ENCODE data around the gene MXRA8.
A peak's percentile ranks its signal among the peaks of the same experiment; 100 is the strongest.

MXRA8 gene

DNA sequence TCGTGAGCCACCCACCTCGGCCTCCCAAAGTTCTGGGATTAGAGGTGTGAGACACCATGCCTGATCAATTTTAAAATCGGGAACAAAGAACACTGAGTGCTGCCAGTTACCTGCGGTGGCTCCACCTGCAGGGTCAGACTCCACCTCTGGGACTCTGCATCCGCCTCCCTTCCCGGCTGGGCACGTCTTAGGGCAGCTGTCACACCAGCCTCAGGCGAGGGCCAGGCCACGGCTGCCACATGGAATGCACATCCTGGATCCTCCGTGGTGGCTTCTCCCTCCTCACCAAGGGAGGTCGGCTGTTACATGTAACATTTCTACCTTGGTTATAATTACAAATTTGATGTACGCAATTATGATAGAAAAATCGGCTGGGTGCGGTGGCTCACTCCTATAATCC, 5.9 kb upstream of the MXRA8 start:
- TF ChIP-seq, protein P1, sequence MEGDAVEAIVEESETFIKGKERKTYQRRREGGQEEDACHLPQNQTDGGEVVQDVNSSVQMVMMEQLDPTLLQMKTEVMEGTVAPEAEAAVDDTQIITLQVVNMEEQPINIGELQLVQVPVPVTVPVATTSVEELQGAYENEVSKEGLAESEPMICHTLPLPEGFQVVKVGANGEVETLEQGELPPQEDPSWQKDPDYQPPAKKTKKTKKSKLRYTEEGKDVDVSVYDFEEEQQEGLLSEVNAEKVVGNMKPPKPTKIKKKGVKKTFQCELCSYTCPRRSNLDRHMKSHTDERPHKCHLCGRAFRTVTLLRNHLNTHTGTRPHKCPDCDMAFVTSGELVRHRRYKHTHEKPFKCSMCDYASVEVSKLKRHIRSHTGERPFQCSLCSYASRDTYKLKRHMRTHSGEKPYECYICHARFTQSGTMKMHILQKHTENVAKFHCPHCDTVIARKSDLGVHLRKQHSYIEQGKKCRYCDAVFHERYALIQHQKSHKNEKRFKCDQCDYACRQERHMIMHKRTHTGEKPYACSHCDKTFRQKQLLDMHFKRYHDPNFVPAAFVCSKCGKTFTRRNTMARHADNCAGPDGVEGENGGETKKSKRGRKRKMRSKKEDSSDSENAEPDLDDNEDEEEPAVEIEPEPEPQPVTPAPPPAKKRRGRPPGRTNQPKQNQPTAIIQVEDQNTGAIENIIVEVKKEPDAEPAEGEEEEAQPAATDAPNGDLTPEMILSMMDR (IDR thresholded peaks at IDR 0.05; ENCODE audit: low read depth, low read length, missing control alignments): no peak
- DNase-seq (ENCODE audit: extremely low read depth, low read depth): no peak
- H3K4me3 ChIP-seq (replicated peaks; ENCODE audit: low read depth, low read length): no peak overlapping the region

- DNase-seq (ENCODE audit: extremely low read depth, low read depth): no peak
- no peak overlapping the region for H3K4me3 ChIP-seq (replicated peaks; ENCODE audit: low read depth, low read length)
- TF ChIP-seq, protein P1 (IDR thresholded peaks at IDR 0.05; ENCODE audit: low read depth, low read length, missing control alignments): peak; percentile 15
Observed at GRCh38 chr1:1361982-1362423, 3.6 kb upstream of the MXRA8 start.

DNA sequence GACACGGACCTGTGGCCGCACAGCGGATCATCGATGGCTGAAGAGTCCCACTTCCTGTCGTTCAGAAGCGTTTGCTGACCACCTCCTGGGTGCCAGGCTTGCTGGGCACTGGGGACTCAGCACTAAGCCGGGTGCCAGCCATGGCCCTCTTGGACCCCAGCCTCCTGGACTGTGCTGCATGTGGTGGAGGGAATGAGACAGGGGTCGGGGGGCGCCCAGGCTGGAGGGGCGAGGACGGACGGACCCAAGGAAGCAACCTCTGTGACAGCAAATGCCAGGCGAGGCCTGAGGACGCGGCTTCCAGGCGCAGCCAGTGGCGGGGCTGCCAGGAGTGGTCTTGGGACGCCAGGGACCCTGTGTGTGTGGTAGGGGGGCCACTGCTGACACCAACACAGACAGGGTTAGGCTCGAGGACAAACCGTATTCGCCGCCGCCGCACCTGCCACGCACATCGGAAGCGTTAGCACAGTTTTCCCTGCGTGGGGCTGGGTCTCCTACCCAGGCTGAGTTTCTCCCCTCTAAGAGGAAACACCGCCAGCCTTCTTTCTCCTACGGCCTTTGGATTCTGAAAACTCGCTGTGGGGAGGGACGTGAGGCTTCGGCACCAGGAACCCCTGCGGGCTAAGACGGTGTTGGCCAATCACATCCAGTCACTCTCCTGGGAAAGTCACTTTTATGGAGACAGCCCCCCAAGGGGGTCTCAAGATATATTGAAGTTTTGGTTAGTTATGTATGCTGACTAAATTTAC, 3.1 kb upstream of the MXRA8 start:
- TF ChIP-seq, protein P1 (IDR thresholded peaks at IDR 0.05; ENCODE audit: low read depth, low read length, missing control alignments): no peak
- H3K4me3 ChIP-seq (replicated peaks; ENCODE audit: low read depth, low read length): no peak overlapping the region
- DNase-seq (ENCODE audit: extremely low read depth, low read depth): no peak

DNA sequence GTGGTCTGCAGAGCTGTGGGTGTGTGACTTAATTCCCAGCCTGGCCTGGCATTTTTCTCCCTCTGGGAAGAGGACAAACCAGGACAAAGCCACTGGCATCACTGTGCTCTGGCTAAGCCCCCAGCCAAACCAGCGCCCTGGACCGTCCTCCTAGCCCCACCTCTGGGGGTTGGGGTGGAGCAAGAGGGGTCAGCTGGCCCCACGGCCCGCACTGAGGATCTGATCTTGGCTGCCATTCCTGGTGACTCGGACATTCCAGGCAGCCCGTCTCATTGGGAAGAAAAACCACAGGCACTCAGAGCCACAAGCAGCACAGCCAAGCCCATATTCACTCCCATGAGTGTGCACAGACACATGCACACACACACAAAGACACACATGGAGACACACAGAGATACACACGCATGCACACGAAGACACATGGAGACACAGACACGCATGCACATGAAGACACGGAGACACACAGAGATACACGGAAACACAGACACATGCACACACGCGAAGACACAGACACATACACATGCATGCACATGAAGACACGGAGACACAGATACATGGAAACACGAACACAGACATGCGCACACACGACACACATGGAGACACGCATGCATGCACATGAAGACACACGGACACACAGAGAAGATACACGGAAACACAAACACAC, 2.3 kb upstream of the MXRA8 start:
- DNase-seq (ENCODE audit: extremely low read depth, low read depth): peak; percentile 79
- TF ChIP-seq, protein P1 (IDR thresholded peaks at IDR 0.05; ENCODE audit: low read depth, low read length, missing control alignments): no peak
- peak overlapping the region; percentile 77; the same call in 1 of the 2 replicates for H3K4me3 ChIP-seq (replicated peaks; ENCODE audit: low read depth, low read length)

- peak overlapping the region; percentile 77 for H3K4me3 ChIP-seq (replicated peaks; ENCODE audit: low read depth, low read length)
- no peak for DNase-seq (ENCODE audit: extremely low read depth, low read depth)
Observed at GRCh38 chr1:1359664-1360468, 1.5 kb upstream of the MXRA8 start.

GRCh38 chr1:1359308-1359663, 931 bp upstream of the MXRA8 start:
- TF ChIP-seq, protein P1 (IDR thresholded peaks at IDR 0.05; ENCODE audit: low read depth, low read length, missing control alignments): no peak
- DNase-seq (ENCODE audit: extremely low read depth, low read depth): no peak
- H3K4me3 ChIP-seq (replicated peaks; ENCODE audit: low read depth, low read length): peak overlapping the region; percentile 77

More at GRCh38 chr1:1359664-1360468, 1.5 kb upstream of the MXRA8 start:
- TF ChIP-seq, protein P1 (IDR thresholded peaks at IDR 0.05; ENCODE audit: low read depth, low read length, missing control alignments): no peak

All from HFF-Myc (cell line).